Astrocyte (in vitro differentiated cells and primary cell): ENCODE measurements around the gene HTRA2. TPM values are rescaled to one million over a fixed set of nuclear protein-coding genes. Genes with fewer than 3 reads are reported as not detected.

Experiments used
- DNase-seq: peaks from one replicate; pipeline ENCODE4 v3.0.0-alpha.2; 2010; ENCODE audit warnings: low read depth
- FAIRE-seq: peaks from 2 replicates; lab custom pipeline; 2011; peaks lifted over from hg19 to GRCh38; lab: Jason Lieb, UNC
- H2AFZ ChIP-seq: 2 replicates; pipeline ENCODE4 v1.6.0; 2012; ENCODE audit warnings: low read depth, low read length, inconsistent platforms
- H3K27ac ChIP-seq: 2 replicates; pipeline ENCODE4 v1.5.1; 2011; ENCODE audit warnings: low read depth, low read length, inconsistent platforms
- H3K27me3 ChIP-seq: 2 replicates; pipeline ENCODE4 v1.6.0; 2011; ENCODE audit warnings: low read length, inconsistent platforms; ENCODE audit not compliant: insufficient read depth
- H3K36me3 ChIP-seq: 2 replicates; pipeline ENCODE4 v1.5.1; 2011; ENCODE audit warnings: low read length, inconsistent platforms; ENCODE audit not compliant: insufficient read depth
- H3K4me1 ChIP-seq: 2 replicates; pipeline ENCODE4 v1.5.1; 2011; ENCODE audit warnings: low read length, inconsistent platforms; ENCODE audit not compliant: insufficient read depth
- H3K4me2 ChIP-seq: 2 replicates; pipeline ENCODE4 v1.6.0; 2012; ENCODE audit warnings: low read length, inconsistent platforms
- H3K4me3 ChIP-seq: 2 replicates; pipeline ENCODE4 v1.5.1; 2011; ENCODE audit warnings: low read depth, mild to moderate bottlenecking, low read length, inconsistent platforms; ENCODE audit not compliant: insufficient read depth
- H3K79me2 ChIP-seq: 2 replicates; pipeline ENCODE4 v1.6.0; 2012; ENCODE audit warnings: mild to moderate bottlenecking, low read length, inconsistent platforms; ENCODE audit not compliant: insufficient read depth
- H3K9ac ChIP-seq: 2 replicates; pipeline ENCODE4 v1.6.0; 2012; ENCODE audit warnings: mild to moderate bottlenecking, low read length, inconsistent platforms
- H3K9me3 ChIP-seq: 2 replicates; pipeline ENCODE4 v1.5.1; 2012; ENCODE audit warnings: low read depth, mild to moderate bottlenecking, low read length, inconsistent platforms; ENCODE audit not compliant: insufficient read depth
- H4K20me1 ChIP-seq: 2 replicates; pipeline ENCODE4 v1.6.0; 2012; ENCODE audit warnings: low read length, inconsistent platforms; ENCODE audit not compliant: insufficient read depth
- H3K27ac Mint-ChIP-seq: one replicate; pipeline ENCODE4 v1.8.0; 2021; ENCODE audit warnings: mild to moderate bottlenecking, mixed read lengths; ENCODE audit not compliant: unreplicated experiment
- H3K27me3 Mint-ChIP-seq: one replicate; pipeline ENCODE4 v1.8.0; 2021; ENCODE audit warnings: low read depth, mixed read lengths; ENCODE audit not compliant: unreplicated experiment
- H3K36me3 Mint-ChIP-seq: one replicate; pipeline ENCODE4 v1.8.0; 2021; ENCODE audit warnings: low read depth, mixed read lengths; ENCODE audit not compliant: unreplicated experiment
- H3K4me1 Mint-ChIP-seq: one replicate; pipeline ENCODE4 v1.8.0; 2021; ENCODE audit warnings: low read depth, mixed read lengths; ENCODE audit not compliant: unreplicated experiment
- H3K4me3 Mint-ChIP-seq: one replicate; pipeline ENCODE4 v1.8.0; 2021; ENCODE audit warnings: mild to moderate bottlenecking, moderate library complexity, mixed read lengths; ENCODE audit not compliant: unreplicated experiment
- H3K9me3 Mint-ChIP-seq: one replicate; pipeline ENCODE4 v1.8.0; 2021; ENCODE audit warnings: mild to moderate bottlenecking, mixed read lengths; ENCODE audit not compliant: unreplicated experiment
- EZH2 ChIP-seq: IDR thresholded peaks from 2 replicates; pipeline ENCODE4 v1.6.1; 2012; ENCODE audit warnings: mild to moderate bottlenecking, low read length, inconsistent platforms; ENCODE audit not compliant: insufficient read depth
- total RNA-seq: library from RNA; stranded (reverse); gene quantifications from 2 replicates; pipeline ENCODE4 v1.2.1, GENCODE V29; 2021
- TF ChIP-seq, protein P1 (sequence below): IDR thresholded peaks from 2 replicates; pipeline ENCODE4 v1.5.1; 2011; ENCODE audit warnings: low read depth, mild to moderate bottlenecking, inconsistent platforms, low read length, moderate library complexity; ENCODE audit not compliant: insufficient read depth

HTRA2 gene
- total RNA-seq, 1 donor from 2014 or later = 24.4 TPM

GRCh38 chr2:74503506-74504475 is 25.9 kb upstream of the HTRA2 start:
- peak overlapping the region; percentile 93 for H3K4me2 ChIP-seq
- FAIRE-seq (no peak), DNase-seq (no peak)
- H3K9ac ChIP-seq = peak overlapping the region; percentile 83
- no peaks in the 10 kb centered on the region for H3K9me3 ChIP-seq
- H3K36me3 ChIP-seq = peaks cover 4% of the 10 kb centered on the region
- H3K4me1 Mint-ChIP-seq = peaks cover 25% of the 10 kb centered on the region
- H3K79me2 ChIP-seq = peaks cover 24% of the 10 kb centered on the region
- H3K27ac ChIP-seq = peak overlapping the region; percentile 76
- peaks cover 23% of the 10 kb centered on the region for H3K27me3 ChIP-seq
- peak overlapping the region; percentile 61 for H3K4me3 ChIP-seq
- H3K4me1 ChIP-seq = peaks cover 49% of the 10 kb centered on the region
- H2AFZ ChIP-seq = peak overlapping the region; percentile 86
- H3K36me3 Mint-ChIP-seq = peaks cover 12% of the 10 kb centered on the region
- peak overlapping the region; percentile 83 for H3K4me3 Mint-ChIP-seq
- H4K20me1 ChIP-seq = peaks cover 7% of the 10 kb centered on the region
- H3K9me3 Mint-ChIP-seq = no peaks in the 10 kb centered on the region
- peak overlapping the region; percentile 51 for H3K27ac Mint-ChIP-seq
- H3K27me3 Mint-ChIP-seq = peaks cover 40% of the 10 kb centered on the region
- TF ChIP-seq, protein P1, sequence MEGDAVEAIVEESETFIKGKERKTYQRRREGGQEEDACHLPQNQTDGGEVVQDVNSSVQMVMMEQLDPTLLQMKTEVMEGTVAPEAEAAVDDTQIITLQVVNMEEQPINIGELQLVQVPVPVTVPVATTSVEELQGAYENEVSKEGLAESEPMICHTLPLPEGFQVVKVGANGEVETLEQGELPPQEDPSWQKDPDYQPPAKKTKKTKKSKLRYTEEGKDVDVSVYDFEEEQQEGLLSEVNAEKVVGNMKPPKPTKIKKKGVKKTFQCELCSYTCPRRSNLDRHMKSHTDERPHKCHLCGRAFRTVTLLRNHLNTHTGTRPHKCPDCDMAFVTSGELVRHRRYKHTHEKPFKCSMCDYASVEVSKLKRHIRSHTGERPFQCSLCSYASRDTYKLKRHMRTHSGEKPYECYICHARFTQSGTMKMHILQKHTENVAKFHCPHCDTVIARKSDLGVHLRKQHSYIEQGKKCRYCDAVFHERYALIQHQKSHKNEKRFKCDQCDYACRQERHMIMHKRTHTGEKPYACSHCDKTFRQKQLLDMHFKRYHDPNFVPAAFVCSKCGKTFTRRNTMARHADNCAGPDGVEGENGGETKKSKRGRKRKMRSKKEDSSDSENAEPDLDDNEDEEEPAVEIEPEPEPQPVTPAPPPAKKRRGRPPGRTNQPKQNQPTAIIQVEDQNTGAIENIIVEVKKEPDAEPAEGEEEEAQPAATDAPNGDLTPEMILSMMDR = no peak

- DNase-seq (no peak), FAIRE-seq (no peak)
- Mint-ChIP-seq H3K27ac (peak overlapping the region; percentile 51), H3K9me3 (no peaks in the 10 kb centered on the region), H3K4me1 (peaks cover 21% of the 10 kb centered on the region), H3K36me3 (peaks cover 12% of the 10 kb centered on the region), H3K4me3 (peak overlapping the region; percentile 66), H3K27me3 (peaks cover 36% of the 10 kb centered on the region)
- Histone ChIP-seq H3K36me3 (peaks cover 4% of the 10 kb centered on the region), H3K9me3 (no peaks in the 10 kb centered on the region), H3K79me2 (peaks cover 24% of the 10 kb centered on the region), H3K4me3 (peak overlapping the region; percentile 61), H3K27me3 (peaks cover 20% of the 10 kb centered on the region), H4K20me1 (peaks cover 7% of the 10 kb centered on the region), H3K4me1 (peaks cover 49% of the 10 kb centered on the region), H2AFZ (no peak overlapping the region), H3K4me2 (peak overlapping the region; percentile 93), H3K9ac (peak overlapping the region; percentile 83), H3K27ac (no peak overlapping the region)
- no peak for TF ChIP-seq EZH2
- TF ChIP-seq, protein P1 = no peak
These were observed 25.1 kb upstream of the HTRA2 start for GRCh38 chr2:74504591-74504990.
